ENCODE data around the gene TGM2.

DNA sequence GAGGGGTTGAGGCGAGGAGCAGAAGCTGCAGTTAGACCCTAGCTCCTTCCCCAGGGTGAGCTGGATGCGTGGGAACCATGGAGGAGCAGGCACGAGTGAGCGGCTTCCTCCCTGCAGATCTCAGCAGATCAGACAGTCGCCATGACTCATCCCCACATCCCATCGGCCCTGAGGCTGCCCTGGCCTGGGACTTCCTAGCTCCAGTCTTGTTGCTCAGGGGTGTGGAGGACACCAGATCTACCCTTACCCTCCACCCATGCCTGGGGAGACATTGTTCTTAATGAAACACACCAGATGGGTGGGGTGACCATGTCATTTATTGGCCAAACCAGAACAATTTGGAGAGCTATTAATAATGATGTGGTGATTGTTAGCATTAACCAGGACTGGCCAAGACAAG is 36.3 kb upstream of the TGM2 start:
- TF ChIP-seq POLR2A (IDR thresholded peaks at IDR 0.05), result no peak
- TF ChIP-seq, protein P1, sequence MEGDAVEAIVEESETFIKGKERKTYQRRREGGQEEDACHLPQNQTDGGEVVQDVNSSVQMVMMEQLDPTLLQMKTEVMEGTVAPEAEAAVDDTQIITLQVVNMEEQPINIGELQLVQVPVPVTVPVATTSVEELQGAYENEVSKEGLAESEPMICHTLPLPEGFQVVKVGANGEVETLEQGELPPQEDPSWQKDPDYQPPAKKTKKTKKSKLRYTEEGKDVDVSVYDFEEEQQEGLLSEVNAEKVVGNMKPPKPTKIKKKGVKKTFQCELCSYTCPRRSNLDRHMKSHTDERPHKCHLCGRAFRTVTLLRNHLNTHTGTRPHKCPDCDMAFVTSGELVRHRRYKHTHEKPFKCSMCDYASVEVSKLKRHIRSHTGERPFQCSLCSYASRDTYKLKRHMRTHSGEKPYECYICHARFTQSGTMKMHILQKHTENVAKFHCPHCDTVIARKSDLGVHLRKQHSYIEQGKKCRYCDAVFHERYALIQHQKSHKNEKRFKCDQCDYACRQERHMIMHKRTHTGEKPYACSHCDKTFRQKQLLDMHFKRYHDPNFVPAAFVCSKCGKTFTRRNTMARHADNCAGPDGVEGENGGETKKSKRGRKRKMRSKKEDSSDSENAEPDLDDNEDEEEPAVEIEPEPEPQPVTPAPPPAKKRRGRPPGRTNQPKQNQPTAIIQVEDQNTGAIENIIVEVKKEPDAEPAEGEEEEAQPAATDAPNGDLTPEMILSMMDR (IDR thresholded peaks at IDR 0.05), result no peak
